Neural crest cell (in vitro differentiated cells): Measurements from ENCODE around the gene DTNBP1. TPM values are rescaled to one million over a fixed set of nuclear protein-coding genes. Genes with fewer than 3 reads are reported as not detected.
"Not testable (repeated sequence)": the region's sequence is repeated elsewhere in the genome, so short reads cannot be mapped to it uniquely, and the experiment has no call there.

Experiments
- DNase-seq: peaks from one replicate; pipeline ENCODE4 v3.0.0; 2021; ENCODE audit warnings: low read depth, mixed read lengths, low spot score
- H3K27ac Mint-ChIP-seq: one replicate; pipeline ENCODE4 v1.8.0; 2021; ENCODE audit warnings: mild to moderate bottlenecking, mixed read lengths; ENCODE audit not compliant: unreplicated experiment
- H3K27me3 Mint-ChIP-seq: 2 replicates; pipeline ENCODE4 v1.8.0; 2021; ENCODE audit warnings: low read depth, mild to moderate bottlenecking, mixed read lengths
- H3K36me3 Mint-ChIP-seq: 2 replicates; pipeline ENCODE4 v1.8.0; 2021; ENCODE audit warnings: low read depth, mild to moderate bottlenecking, mixed read lengths
- H3K4me1 Mint-ChIP-seq: 2 replicates; pipeline ENCODE4 v1.8.0; 2021; ENCODE audit warnings: mixed read lengths
- H3K4me3 Mint-ChIP-seq: one replicate; pipeline ENCODE4 v1.8.0; 2021; ENCODE audit warnings: mild to moderate bottlenecking, mixed read lengths
- H3K9me3 Mint-ChIP-seq: 2 replicates; pipeline ENCODE4 v1.8.0; 2021; ENCODE audit warnings: mixed read lengths
- total RNA-seq: library from RNA; stranded (reverse); gene quantifications from 2 replicates; pipeline ENCODE4 v1.2.1, GENCODE V29; 2021
- TF ChIP-seq, protein P1 (sequence below): fragments of 200-600 bp; sonication (generic); conservative IDR thresholded peaks from 2 replicates; pipeline ENCODE4 v1.5.0; 2021; ENCODE audit warnings: antibody characterized with exemption, mild to moderate bottlenecking

Gene DTNBP1
- total RNA-seq, 1 donor from 2014 or later = 13.5 TPM

DNA sequence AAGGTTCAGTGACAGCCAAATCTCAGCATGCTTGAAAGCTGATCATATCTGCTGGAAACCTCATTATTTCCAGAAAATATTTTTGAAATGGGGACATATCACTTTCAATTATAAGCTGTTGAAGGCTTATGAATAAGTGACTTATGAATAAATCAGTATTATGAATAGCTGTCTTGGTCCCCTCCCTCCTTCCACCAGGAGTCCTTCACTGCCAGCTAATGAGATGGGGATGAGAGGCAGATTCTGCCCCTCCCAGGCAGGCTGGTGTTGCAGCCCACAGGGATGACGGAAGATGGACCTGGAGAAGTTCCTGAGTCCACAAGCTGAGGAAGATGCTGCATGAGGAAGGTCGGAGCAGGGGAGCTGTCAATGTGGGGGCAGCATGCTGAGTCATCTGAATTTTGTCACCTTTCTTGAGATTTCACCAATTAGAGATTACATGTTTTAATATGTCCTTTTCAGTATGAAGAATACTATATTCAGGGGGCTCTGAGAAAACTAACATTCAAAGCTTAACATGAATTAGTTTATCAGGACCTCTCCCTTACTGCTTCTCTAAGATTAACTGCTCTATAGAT lies 112.2 kb downstream of the DTNBP1 start:
- Mint-ChIP-seq H3K36me3 (no peaks in the 10 kb centered on the region), H3K9me3 (peaks cover 2% of the 10 kb centered on the region), H3K4me1 (peaks cover 23% of the 10 kb centered on the region), H3K27me3 (no peaks in the 10 kb centered on the region), H3K4me3 (no peak overlapping the region), H3K27ac (peak overlapping the region; percentile 61)
- no peak for DNase-seq
- TF ChIP-seq, protein P1, sequence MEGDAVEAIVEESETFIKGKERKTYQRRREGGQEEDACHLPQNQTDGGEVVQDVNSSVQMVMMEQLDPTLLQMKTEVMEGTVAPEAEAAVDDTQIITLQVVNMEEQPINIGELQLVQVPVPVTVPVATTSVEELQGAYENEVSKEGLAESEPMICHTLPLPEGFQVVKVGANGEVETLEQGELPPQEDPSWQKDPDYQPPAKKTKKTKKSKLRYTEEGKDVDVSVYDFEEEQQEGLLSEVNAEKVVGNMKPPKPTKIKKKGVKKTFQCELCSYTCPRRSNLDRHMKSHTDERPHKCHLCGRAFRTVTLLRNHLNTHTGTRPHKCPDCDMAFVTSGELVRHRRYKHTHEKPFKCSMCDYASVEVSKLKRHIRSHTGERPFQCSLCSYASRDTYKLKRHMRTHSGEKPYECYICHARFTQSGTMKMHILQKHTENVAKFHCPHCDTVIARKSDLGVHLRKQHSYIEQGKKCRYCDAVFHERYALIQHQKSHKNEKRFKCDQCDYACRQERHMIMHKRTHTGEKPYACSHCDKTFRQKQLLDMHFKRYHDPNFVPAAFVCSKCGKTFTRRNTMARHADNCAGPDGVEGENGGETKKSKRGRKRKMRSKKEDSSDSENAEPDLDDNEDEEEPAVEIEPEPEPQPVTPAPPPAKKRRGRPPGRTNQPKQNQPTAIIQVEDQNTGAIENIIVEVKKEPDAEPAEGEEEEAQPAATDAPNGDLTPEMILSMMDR = no peak

DNA sequence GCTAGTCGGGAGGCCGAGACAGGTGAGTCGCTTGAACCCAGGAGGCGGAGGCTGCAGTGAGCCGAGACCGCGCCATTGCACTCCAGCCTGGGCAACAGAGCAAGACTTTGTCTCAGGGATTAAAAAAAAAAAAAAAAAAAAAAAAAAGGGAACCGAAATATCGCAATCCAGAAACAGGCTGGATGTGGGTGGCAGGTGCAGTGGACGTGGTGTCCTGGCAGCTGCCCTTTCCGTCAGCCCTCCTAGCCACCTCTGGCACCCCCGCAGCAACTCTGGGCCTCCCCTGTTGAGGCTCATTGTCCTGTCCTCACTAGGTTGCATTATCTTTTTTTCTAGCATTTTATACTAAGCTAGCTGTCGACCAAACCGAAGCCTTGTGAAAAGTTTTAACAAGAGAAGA lies 113.5 kb downstream of the DTNBP1 start:
- H3K27me3 Mint-ChIP-seq = no peaks in the 10 kb centered on the region
- H3K4me1 Mint-ChIP-seq = peaks cover 23% of the 10 kb centered on the region
- H3K9me3 Mint-ChIP-seq = no peaks in the 10 kb centered on the region

GRCh38 chr6:15547400-15547799 lies 115.4 kb downstream of the DTNBP1 start:
- Mint-ChIP-seq H3K27ac (no peak overlapping the region), H3K36me3 (peaks cover 5% of the 10 kb centered on the region), H3K4me1 (peaks cover 14% of the 10 kb centered on the region), H3K9me3 (no peaks in the 10 kb centered on the region), H3K4me3 (no peak overlapping the region), H3K27me3 (no peaks in the 10 kb centered on the region)
- DNase-seq = no peak
- TF ChIP-seq, protein P1 = no peak

More for the DNA sequence above, 113.5 kb downstream of the DTNBP1 start:
- no peak overlapping the region for H3K4me3 Mint-ChIP-seq
- no peak overlapping the region for H3K27ac Mint-ChIP-seq
- H3K36me3 Mint-ChIP-seq = no peaks in the 10 kb centered on the region
- DNase-seq = no peak
- TF ChIP-seq, protein P1 = no peak

GRCh38 chr6:15546591-15546990 lies 116.2 kb downstream of the DTNBP1 start:
- Mint-ChIP-seq H3K4me3 (no peak overlapping the region), H3K36me3 (peaks cover 5% of the 10 kb centered on the region), H3K27me3 (no peaks in the 10 kb centered on the region), H3K27ac (no peak overlapping the region), H3K9me3 (no peaks in the 10 kb centered on the region), H3K4me1 (peaks cover 9% of the 10 kb centered on the region)
- DNase-seq = no peak
- TF ChIP-seq, protein P1 = no peak

- TF ChIP-seq, protein P1 = no peak
- no peak overlapping the region for H3K4me3 Mint-ChIP-seq
- DNase-seq = no peak
- peaks cover 5% of the 10 kb centered on the region for H3K36me3 Mint-ChIP-seq
- H3K27me3 Mint-ChIP-seq = no peaks in the 10 kb centered on the region
- H3K27ac Mint-ChIP-seq = no peak overlapping the region
- peaks cover 14% of the 10 kb centered on the region for H3K4me1 Mint-ChIP-seq
- H3K9me3 Mint-ChIP-seq = peaks cover 2% of the 10 kb centered on the region
Measured at GRCh38 chr6:15544321-15544900, 118.4 kb downstream of the DTNBP1 start.

DNA sequence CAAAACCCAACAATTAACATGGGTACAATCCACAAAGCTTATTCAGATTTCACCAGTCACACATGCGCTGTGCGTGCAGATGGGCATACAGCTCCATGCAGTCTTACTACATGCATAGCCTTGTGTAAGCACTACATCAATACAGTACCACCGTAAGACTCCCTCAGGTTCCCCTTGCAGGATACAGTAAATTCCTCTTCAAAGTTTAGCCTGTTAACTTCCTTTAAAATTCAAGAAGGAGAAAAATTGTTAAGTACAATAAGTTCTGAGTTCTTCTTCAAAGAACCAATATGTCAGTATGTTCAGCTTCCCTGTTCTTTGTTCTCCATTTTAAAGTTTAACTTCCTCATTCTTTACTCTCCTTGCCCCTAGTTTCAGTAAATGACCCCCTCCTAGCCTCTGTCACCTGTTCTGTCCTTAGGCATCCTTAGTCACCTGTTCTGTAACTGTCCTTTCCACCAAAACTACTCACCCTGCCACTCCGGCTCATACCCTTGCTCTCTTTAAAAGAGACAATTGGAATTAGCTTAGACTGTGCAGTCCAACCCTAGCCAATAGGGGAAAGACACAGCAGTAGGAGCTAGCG lies 119.4 kb downstream of the DTNBP1 start:
- DNase-seq, H3K27me3 Mint-ChIP-seq, H3K27ac Mint-ChIP-seq, H3K4me3 Mint-ChIP-seq, H3K36me3 Mint-ChIP-seq, H3K9me3 Mint-ChIP-seq: not testable (repeated sequence)
- H3K4me1 Mint-ChIP-seq = peaks cover 14% of the 10 kb centered on the region
